Suppressor macrophage treated with lipopolysaccharide for 1 hour (primary cell): ENCODE measurements around the gene TCEA3.
A peak's percentile ranks its signal among the peaks of the same experiment; 100 is the strongest.

ENCODE experiments used
- DNase-seq, 3 donors: peaks; one replicate each; pipeline ENCODE4 v3.0.0-alpha.2; 2020 to 2022

The TCEA3 gene

GRCh38 chr1:23366598-23366997 lies 58.0 kb downstream of the TCEA3 start:
- no peak for DNase-seq

GRCh38 chr1:23366146-23366545 lies 58.4 kb downstream of the TCEA3 start:
- DNase-seq: no peak

- no peak for DNase-seq
These were observed 62.3 kb downstream of the TCEA3 start for GRCh38 chr1:23362218-23362713.

DNA sequence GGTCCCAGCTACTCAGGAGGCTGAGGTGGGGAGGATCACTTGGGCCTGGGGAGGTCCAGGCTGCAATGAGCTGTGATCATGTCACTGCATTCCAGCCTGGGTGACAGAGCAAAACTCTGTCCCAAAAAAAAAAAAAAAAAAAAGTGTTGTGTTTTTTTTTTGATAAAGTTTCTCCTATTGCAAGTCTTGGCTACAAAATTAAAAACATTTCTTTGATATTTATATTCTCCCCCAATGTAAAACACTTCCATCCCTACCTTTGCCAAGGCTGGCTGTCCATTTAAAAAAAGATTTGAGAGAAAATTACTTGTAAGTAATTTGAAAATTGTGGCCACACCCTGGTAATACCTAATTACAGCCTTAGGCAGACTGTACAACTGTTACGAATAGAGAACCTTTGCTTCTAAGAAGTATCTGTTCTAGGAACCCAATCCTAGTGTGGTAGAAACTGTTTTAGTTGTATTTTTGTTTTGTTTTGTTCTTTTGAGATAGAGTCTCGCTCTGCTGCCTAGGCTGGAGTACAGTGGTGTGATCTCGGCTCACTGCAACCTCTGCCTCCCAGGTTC lies 66.2 kb downstream of the TCEA3 start:
- no peak for DNase-seq

GRCh38 chr1:23357138-23357908 lies 67.2 kb downstream of the TCEA3 start:
- DNase-seq: no peak

DNA sequence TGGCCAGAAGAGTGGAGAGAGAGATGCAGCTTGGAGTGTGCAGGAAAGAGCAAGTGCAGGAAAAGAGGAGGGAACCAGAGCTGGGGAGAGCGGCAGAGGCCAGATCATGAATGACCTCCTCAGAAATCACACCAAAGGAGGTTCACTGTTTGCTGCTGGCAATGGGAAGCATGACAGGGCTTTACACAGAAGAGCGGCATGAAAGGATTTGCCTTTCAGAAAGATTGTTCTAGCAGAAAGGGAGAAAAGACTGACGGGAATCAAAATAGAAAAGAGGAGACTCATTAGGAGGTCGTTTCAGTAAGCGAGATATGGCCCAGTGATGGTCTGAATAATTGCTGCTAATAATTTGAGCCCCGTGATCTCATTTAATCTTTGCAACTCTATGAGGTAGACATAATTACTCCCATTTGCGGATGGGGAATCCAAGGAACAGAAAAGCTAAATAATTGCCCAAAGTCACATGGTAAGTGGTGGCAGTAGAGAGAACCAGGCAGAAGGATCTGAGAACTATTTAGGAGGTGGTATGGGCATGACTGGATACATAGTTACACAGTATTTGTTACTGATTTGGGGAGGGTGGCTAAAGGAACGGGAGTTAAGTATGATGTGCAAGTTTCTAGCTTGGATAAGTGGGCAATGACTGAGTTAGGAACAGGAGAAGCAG lies 67.9 kb downstream of the TCEA3 start:
- DNase-seq: no peak

GRCh38 chr1:23354245-23354644 lies 70.3 kb downstream of the TCEA3 start:
- DNase-seq: no peak

DNA sequence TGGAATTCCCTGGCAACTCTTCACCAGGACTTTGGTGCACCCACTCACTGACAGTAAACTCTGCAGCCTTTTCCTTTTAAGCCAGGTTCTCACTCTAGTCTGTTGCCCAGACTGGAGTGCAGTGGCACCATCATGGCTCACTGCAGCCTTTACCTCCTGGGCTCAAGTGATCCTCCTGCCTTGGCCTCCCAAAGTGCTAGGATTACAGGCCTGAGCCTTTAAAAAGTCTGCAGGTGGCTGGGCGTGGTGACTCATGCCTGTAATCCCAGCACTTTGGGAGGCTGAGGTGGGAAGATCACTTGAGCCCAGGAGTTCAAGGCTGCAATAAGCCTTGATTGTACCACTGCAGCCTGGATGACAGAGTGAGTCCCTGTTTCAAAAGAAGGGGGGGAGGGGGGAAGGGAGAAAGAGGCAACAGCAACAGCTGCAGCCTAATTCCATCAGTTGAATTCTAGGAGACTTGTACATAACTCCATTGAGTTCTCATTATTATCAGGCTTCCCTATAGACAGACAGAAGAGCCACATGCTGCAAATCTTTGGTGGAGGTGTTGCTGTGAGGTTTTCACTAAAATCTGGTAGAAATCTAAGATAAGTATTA lies 72.4 kb downstream of the TCEA3 start:
- DNase-seq: no peak

DNA sequence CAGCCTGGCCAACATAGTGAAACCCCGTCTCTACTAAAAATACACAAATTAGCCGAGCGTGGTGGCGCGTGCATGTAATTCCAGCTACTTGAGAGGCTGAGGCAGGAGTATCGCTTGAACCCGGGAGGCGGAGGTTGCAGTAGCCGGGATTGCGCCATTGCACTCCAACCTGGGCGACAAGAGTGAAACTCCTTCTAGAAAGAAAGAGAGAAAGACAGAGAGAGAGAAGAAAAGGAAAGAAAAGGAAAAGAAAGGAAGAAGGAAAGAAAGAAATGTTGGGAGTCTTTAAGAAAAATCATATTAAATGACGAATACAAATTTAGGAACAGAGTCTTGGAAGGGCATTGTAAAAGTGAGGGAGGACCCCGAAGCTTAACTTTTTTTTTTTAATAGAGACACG lies 78.6 kb downstream of the TCEA3 start:
- no peak for DNase-seq

DNA sequence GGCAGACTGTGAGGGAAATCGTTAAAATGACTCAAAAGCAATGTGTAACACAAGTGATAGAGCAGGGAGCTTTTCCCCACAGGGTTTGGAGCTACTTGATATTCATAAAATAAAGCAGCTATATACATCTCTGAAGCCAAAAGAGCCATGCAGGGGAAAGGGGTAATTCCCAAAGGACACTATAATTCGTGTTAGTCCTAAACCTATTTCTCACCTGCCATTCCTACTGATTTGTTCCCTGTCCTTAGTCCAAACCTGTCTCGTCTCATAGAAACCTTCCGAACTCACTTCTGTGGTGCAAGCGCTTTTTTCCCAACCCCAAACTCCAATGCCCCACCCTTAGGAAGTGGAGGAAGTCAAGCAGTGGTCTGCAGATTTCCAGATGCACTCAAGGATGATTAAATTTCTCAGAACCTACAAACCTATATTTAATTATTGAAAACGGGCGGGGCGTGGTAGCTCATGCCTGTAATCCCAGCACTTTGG lies 79.5 kb downstream of the TCEA3 start:
- no peak for DNase-seq

DNA sequence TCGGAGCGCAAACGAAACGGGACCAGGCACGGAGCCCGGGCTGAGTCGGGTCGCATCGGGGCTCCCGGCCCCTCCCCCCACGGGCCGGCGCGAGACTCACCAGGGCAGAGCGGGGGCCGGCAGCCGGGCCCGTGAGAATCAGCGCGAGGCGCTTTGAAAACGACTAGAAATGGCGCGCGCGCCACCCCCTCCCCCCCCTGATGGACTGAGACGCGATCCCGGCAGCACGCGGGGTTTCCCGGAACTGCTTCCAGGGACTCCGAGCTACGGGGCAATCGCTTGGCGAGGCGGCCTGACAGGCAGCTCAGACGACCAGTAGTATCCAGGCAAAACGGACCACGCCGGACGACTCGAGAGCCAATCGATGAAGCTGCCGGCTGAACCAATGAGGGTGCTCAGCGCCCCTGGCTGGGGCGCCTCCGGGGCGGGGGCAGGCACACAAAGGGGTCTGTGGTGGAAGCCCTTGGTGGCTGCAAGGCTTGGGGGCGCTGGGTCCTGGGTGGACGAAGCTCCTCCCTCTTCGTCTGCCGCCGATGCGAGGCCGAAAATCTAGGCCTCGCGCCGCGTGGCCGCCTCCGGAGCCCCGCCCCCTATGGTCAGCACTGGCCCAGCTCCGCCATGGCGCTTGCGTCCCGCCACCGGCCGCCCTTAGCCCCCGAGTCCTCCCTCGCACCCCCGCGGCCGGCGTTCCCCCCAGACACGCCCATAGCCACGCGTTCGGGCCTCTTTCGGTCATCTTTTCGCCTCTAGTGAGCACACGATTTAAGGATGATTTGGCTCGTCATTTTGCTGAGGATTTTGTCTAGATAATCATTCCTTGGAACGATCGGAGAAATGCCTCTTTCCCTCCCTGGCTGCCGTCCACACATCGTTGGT lies 80.2 kb downstream of the TCEA3 start, which contains the start of gene HNRNPR:
Gene HNRNPR, minus strand, starts transcription at position 174 of the 876 bp plus-strand sequence. CDS start 3,276 bp downstream, outside the sequence.
- DNase-seq: peak; percentile 100

DNA sequence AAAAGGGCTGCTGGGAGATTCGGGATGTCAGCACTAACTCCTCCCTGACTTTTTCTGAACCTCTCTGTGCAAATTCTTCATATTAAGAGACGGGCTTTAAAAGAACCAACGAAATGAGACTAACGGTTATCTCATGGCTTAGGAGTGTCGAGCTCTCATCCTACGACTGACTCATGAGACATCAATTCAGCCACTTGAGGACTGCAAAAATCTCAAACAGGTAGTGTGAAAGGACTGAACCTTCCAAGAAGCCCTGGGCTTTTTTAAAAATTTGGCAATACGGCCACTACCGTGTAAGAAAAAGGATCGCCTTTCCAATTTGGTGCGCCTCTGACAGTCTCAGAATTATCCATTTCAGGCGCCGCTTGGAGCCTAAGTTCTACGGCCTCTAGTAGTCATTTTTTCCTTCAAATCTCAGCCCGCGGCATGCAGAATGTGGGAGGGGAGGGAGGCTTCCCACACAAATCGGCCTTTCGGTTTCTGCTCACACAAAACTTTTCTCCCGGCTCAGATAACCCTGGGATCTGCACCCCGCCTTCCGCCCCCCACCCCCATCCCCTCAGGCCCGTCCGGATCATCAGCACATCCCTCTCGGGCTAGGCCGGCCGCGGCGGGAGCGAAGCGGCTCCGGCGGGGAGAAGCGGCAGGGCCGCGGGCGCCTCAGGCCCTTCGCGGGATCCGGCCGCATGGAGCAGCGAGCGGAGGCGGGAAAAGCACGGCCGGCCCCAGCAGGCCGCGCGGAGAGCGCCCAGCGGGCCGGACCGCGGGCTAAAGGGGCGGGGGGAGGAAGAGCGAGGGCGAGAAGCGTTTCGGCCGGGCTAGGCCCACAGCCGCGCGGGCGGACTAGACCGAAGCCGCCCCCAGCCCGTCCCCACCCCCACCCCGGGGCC lies 81.1 kb downstream of the TCEA3 start:
- peak; percentile 69 to 84 (median 72) for DNase-seq

DNA sequence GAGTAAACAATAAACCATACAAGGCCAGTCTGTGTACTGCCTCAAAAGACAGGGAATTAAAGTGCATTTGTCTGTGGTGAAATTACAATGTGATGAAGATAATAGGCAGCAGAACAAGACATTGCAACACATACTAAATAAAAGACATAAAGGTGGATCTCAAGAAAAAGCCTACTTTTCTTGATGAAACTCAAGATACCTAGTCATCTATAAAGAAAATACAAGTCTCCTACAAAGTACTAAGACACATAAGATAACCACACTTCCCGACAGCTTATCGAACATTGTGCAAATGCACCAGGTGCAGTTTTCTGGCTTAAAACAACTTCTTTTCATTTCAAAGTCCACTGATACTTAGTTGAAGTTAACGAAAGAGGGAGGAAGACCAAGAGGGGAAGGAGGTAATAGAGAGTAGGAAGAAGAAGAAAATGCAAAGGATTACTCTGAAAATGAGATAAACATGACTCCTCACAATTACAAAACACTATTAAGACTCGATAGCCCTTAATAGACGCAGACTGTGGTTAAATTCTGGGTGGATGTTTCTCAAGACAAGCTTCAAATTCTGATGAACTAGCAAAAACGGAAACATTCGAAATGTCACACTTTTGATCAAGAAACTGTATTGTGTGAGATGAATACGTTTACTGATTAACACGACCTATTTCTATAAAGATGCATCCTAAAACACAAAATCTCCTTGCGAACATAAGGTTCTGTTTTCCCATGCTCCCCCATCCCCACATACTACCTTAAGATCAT lies 82.4 kb downstream of the TCEA3 start:
- no peak for DNase-seq

DNA sequence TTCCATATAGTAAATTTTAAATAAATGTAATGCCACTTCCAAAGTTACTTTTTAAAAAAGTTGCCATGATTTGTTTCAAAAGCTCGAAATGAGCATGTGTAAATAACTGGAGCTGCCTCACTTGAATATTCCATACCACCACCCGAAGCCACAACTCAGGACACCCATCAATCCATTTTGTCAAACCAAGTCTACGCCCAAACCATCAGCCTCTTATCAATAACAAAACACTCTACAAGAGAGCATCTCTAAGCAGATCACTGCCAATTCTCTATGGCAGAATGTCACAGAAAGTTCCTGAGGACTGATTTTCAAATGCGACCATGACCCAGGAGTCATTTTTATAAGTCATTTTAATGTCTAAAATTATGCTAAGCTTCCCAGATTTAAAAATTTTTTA lies 84.9 kb downstream of the TCEA3 start:
- DNase-seq: no peak

GRCh38 chr1:23337869-23338268 lies 86.7 kb downstream of the TCEA3 start:
- no peak for DNase-seq

GRCh38 chr1:23331713-23332112 lies 92.8 kb downstream of the TCEA3 start:
- no peak for DNase-seq
